SK-N-SH (cell line): ENCODE measurements around the gene OR1E2. TPM values are rescaled to one million over a fixed set of nuclear protein-coding genes. Genes with fewer than 3 reads are reported as not detected.

Experiments used
- CTCF ChIA-PET: fragments of 300-600, 350-600 bp; formaldehyde crosslinking; extraction: SDS; loops from one replicate; lab custom pipeline; 2021; lab: Yijun Ruan, JAX
- POLR2A ChIA-PET: fragments of 350-600 bp; sonication (Branson Sonifier 250); formaldehyde crosslinking; extraction: SDS; loops from one replicate; lab custom pipeline; 2020; ENCODE audit warnings: antibody characterized with exemption, inconsistent platforms; lab: Yijun Ruan, JAX
- DNase-seq: peaks from one replicate; pipeline ENCODE4 v3.0.0; 2012
- H2AFZ ChIP-seq: fragments of 200-600 bp; sonication (generic); 2 replicates; pipeline ENCODE4 v1.8.1; 2016; ENCODE audit warnings: antibody characterized with exemption, mild to moderate bottlenecking, low read depth
- H3F3A ChIP-seq: fragments of 200-600 bp; sonication (generic); replicated peaks from 2 replicates; pipeline ENCODE3; 2016; ENCODE audit warnings: antibody characterized with exemption, mild to moderate bottlenecking; ENCODE audit not compliant: insufficient read depth
- H3K27ac ChIP-seq, 2 experiments: fragments of 200-500 bp in 1 of 2; fragments of 200-600 bp in 1 of 2; sonication (Bioruptor generic) in 1 of 2; sonication (generic), shearing (Covaris generic) in 1 of 2; 2 replicates each; pipeline versions ENCODE4 v1.5.1 to v1.6.1; 2014 to 2016; ENCODE audit warnings: low read depth in 2 of 2, inconsistent platforms in 1 of 2, low read length in 1 of 2, mild to moderate bottlenecking in 1 of 2, mixed read lengths in 1 of 2
- H3K27me3 ChIP-seq: fragments of 200-600 bp; sonication (generic), shearing (Covaris generic); 2 replicates; pipeline ENCODE4 v1.6.1; 2016; ENCODE audit warnings: mixed run types; ENCODE audit not compliant: insufficient read depth
- H3K36me3 ChIP-seq, 2 experiments: fragments of 200-500 bp in 1 of 2; fragments of 200-600 bp in 1 of 2; sonication (Bioruptor generic) in 1 of 2; sonication (generic) in 1 of 2; replicated peaks in 1 of 2; 2 replicates each; pipeline versions ENCODE3 to v1.5.1; 2014 to 2016; ENCODE audit warnings: low read length in 1 of 2, mild to moderate bottlenecking in 1 of 2; ENCODE audit not compliant: insufficient read depth in 2 of 2, control insufficient read depth in 1 of 2
- H3K4me1 ChIP-seq, 2 experiments: fragments of 200-500 bp in 1 of 2; fragments of 200-600 bp in 1 of 2; sonication (Bioruptor generic) in 1 of 2; sonication (generic), shearing (Covaris generic) in 1 of 2; 2 replicates each; pipeline versions ENCODE4 v1.5.1 to v1.6.1; 2014 to 2016; ENCODE audit warnings: low read depth in 1 of 2, low read length in 1 of 2, mixed run types in 1 of 2; ENCODE audit not compliant: insufficient read depth in 2 of 2, control insufficient read depth in 1 of 2
- H3K4me2 ChIP-seq: fragments of 200-600 bp; sonication (generic), shearing (Covaris generic); 2 replicates; pipeline ENCODE4 v1.6.1; 2017; ENCODE audit warnings: mixed run types
- H3K4me3 ChIP-seq, 2 experiments: fragments of 200-500 bp in 1 of 2; fragments of 200-600 bp in 1 of 2; sonication (Bioruptor generic) in 1 of 2; sonication (generic), shearing (Covaris generic) in 1 of 2; 2 replicates each; pipeline versions ENCODE4 v1.5.1 to v1.8.1; 2014 to 2016; ENCODE audit warnings: low read depth in 2 of 2, inconsistent platforms in 1 of 2, low read length in 1 of 2, mild to moderate bottlenecking in 1 of 2, mixed read lengths in 1 of 2, moderate library complexity in 1 of 2
- H3K79me2 ChIP-seq: fragments of 200-600 bp; sonication (generic); 2 replicates; pipeline ENCODE4 v1.8.1; 2017; ENCODE audit warnings: mild to moderate bottlenecking; ENCODE audit not compliant: insufficient read depth
- H3K9ac ChIP-seq: fragments of 200-600 bp; sonication (generic); 2 replicates; pipeline ENCODE4 v1.6.1; 2017; ENCODE audit warnings: mixed run types
- H3K9me2 ChIP-seq: fragments of 200-600 bp; sonication (generic); 2 replicates; pipeline ENCODE4 v1.6.1; 2017; ENCODE audit warnings: mixed run types
- H3K9me3 ChIP-seq: fragments of 200-600 bp; sonication (generic); 2 replicates; pipeline ENCODE4 v1.6.1; 2017; ENCODE audit warnings: mixed run types, mild to moderate bottlenecking, moderate library complexity
- H4K20me1 ChIP-seq: fragments of 200-600 bp; sonication (generic); 2 replicates; pipeline ENCODE4 v1.6.1; 2017; ENCODE audit warnings: mild to moderate bottlenecking, mixed run types; ENCODE audit not compliant: insufficient read depth
- FOXM1 ChIP-seq: IDR thresholded peaks from 2 replicates; pipeline ENCODE4 v1.4.0; 2012; ENCODE audit warnings: low read depth, mild to moderate bottlenecking
- IRF3 ChIP-seq: fragments of 150-350 bp; IDR thresholded peaks from 2 replicates; pipeline ENCODE4 v1.6.1; 2016; ENCODE audit warnings: mild to moderate bottlenecking, low read depth, low read length
- JUND ChIP-seq: IDR thresholded peaks from 2 replicates; pipeline ENCODE4 v1.4.0; 2012
- MXI1 ChIP-seq: IDR thresholded peaks from 2 replicates; pipeline ENCODE4 v1.6.1; 2012; ENCODE audit warnings: mild to moderate bottlenecking, low read depth, low read length, improper control_type of control experiment
- PBX3 ChIP-seq: IDR thresholded peaks from 2 replicates; pipeline ENCODE4; 2012
- RAD21 ChIP-seq: IDR thresholded peaks from 2 replicates; pipeline ENCODE4 v1.6.1; 2012; ENCODE audit warnings: mild to moderate bottlenecking, low read length
- REST ChIP-seq: IDR thresholded peaks from 2 replicates; pipeline ENCODE4 v1.6.1; 2012; ENCODE audit warnings: mild to moderate bottlenecking, low read depth, low read length, moderate library complexity
- SMC3 ChIP-seq: IDR thresholded peaks from 2 replicates; pipeline ENCODE4 v1.6.1; 2012; ENCODE audit warnings: low read depth, low read length, improper control_type of control experiment
- TAF1 ChIP-seq: IDR thresholded peaks from 2 replicates; pipeline ENCODE4 v1.6.1; 2012; ENCODE audit warnings: low read depth, mild to moderate bottlenecking, low read length, moderate library complexity, borderline replicate concordance
- YY1 ChIP-seq: IDR thresholded peaks from 2 replicates; pipeline ENCODE4 v1.4.0; 2012; ENCODE audit warnings: low read depth, mild to moderate bottlenecking
- ZBTB33 ChIP-seq: IDR thresholded peaks from 2 replicates; pipeline ENCODE4 v1.4.0; 2012; ENCODE audit warnings: low read depth, borderline replicate concordance
- WGBS: methylation state at CpG from one replicate; pipeline ENCODE4 v1.1.6; 2017; ENCODE audit warnings: low lambda C conversion rate; 5-methylcytosine and 5-hydroxymethylcytosine counted together
- polyA plus RNA-seq, 3 experiments: library from polyadenylated mRNA; depleted of rRNA; stranded (reverse); fragments of >200 nt; gene quantifications; 2 replicates each; pipeline ENCODE4 v1.2.3, GENCODE V29; 2012

Gene OR1E2
- polyA plus RNA-seq, 1 of the 3 experiments (the other 2 are of a cell fraction), result not detected

GRCh38 chr17:3447625-3448024, 14.0 kb upstream of the OR1E2 start:
- no peak overlapping the region for H3K4me2 ChIP-seq
- no peaks in the 10 kb centered on the region for H3K36me3 ChIP-seq
- H3K9me2 ChIP-seq, result no peaks in the 10 kb centered on the region
- H4K20me1 ChIP-seq, result no peaks in the 10 kb centered on the region
- no peaks in the 10 kb centered on the region for H3F3A ChIP-seq
- ChIA-PET CTCF (no interaction called here), POLR2A (no interaction called here)
- H3K27me3 ChIP-seq, result no peaks in the 10 kb centered on the region
- TF ChIP-seq RAD21, result peak; percentile 45; the same call in 1 of the 2 replicates
- TF ChIP-seq MXI1, result no peak
- peak; percentile 7; the same call in 1 of the 2 replicates for TF ChIP-seq SMC3
- H3K4me3 ChIP-seq, result no peak overlapping the region
- DNase-seq, result no peak
- H3K9ac ChIP-seq, result no peak overlapping the region
- H3K4me1 ChIP-seq, result no peaks in the 10 kb centered on the region
- WGBS, result 10% methylated on average over 2 of the region's 2 CpGs
- H3K9me3 ChIP-seq, result no peaks in the 10 kb centered on the region
- no peak overlapping the region for H3K27ac ChIP-seq
- no peaks in the 10 kb centered on the region for H3K79me2 ChIP-seq
- no peak overlapping the region for H2AFZ ChIP-seq

- H3K36me3 ChIP-seq, result no peaks in the 10 kb centered on the region
These were observed 6.8 kb upstream of the OR1E2 start for GRCh38 chr17:3440451-3440850.

GRCh38 chr17:3438368-3438767, 4.7 kb upstream of the OR1E2 start:
- DNase-seq, result no peak
- TF ChIP-seq ZBTB33 (no peak), TAF1 (no peak), REST (no peak), FOXM1 (no peak), YY1 (no peak), PBX3 (no peak), JUND (no peak), RAD21 (no peak), SMC3 (no peak)
- H3K79me2 ChIP-seq, result no peaks in the 10 kb centered on the region
- H3K4me3 ChIP-seq, result no peak overlapping the region
- no peak overlapping the region for H3K27ac ChIP-seq
- no peaks in the 10 kb centered on the region for H3K4me1 ChIP-seq
- WGBS, result 0% methylated on average over 1 of the region's 1 CpG
- CTCF ChIA-PET, result no interaction called here
- H3K36me3 ChIP-seq, result no peaks in the 10 kb centered on the region
- no peaks in the 10 kb centered on the region for H3F3A ChIP-seq
- POLR2A ChIA-PET, result no interaction called here
- H3K9ac ChIP-seq, result no peak overlapping the region
- H3K9me2 ChIP-seq, result no peaks in the 10 kb centered on the region
- H3K4me2 ChIP-seq, result no peak overlapping the region
- H3K9me3 ChIP-seq, result no peaks in the 10 kb centered on the region
- no peaks in the 10 kb centered on the region for H3K27me3 ChIP-seq
- no peak overlapping the region for H2AFZ ChIP-seq
- no peaks in the 10 kb centered on the region for H4K20me1 ChIP-seq

More at GRCh38 chr17:3440451-3440850, 6.8 kb upstream of the OR1E2 start:
- Histone ChIP-seq H3K27me3 (no peaks in the 10 kb centered on the region), H3K4me2 (no peak overlapping the region), H3F3A (no peaks in the 10 kb centered on the region), H4K20me1 (no peaks in the 10 kb centered on the region), H3K9ac (no peak overlapping the region), H2AFZ (no peak overlapping the region), H3K4me1 (no peaks in the 10 kb centered on the region), H3K9me2 (no peaks in the 10 kb centered on the region), H3K79me2 (no peaks in the 10 kb centered on the region), H3K9me3 (no peaks in the 10 kb centered on the region), H3K27ac (no peak overlapping the region), H3K4me3 (no peak overlapping the region)
- no peak for DNase-seq
- no peak for TF ChIP-seq IRF3
- 2% methylated on average over 2 of the region's 2 CpGs for WGBS
- CTCF ChIA-PET, result interaction anchor here (0.7 kb wide), 1 partner anchor 96 kb away, joined by 3 read pairs; no protein-coding TSS in a partner anchor
- POLR2A ChIA-PET, result no interaction called here
